ENCODE data around the gene ATG4C.

GRCh38 chr1:62884156-62884740, 100.3 kb downstream of the ATG4C start:
- TF ChIP-seq NFRKB (IDR thresholded peaks at IDR 0.05) (no peak), SP1 (IDR thresholded peaks at IDR 0.05) (no peak), TARDBP (IDR thresholded peaks at IDR 0.05) (no peak), BHLHE40 (IDR thresholded peaks at IDR 0.05; ENCODE audit: borderline replicate concordance) (no peak), FOXA1 (IDR thresholded peaks at IDR 0.05) (no peak), ARNT (IDR thresholded peaks at IDR 0.05) (no peak), CTBP1 (IDR thresholded peaks at IDR 0.05; ENCODE audit: borderline replicate concordance) (no peak)
